Smooth muscle cell (in vitro differentiated cells): Measurements from ENCODE around the gene PKD1. TPM values are rescaled to one million over a fixed set of nuclear protein-coding genes. Genes with fewer than 3 reads are reported as not detected.
"Not testable (repeated sequence)": the region's sequence is repeated elsewhere in the genome, so short reads cannot be mapped to it uniquely, and the experiment has no call there.

ENCODE experiments used
- DNase-seq: peaks from one replicate; lab custom pipeline; 2025; ENCODE audit not compliant: unreplicated experiment; lab: John Stamatoyannopoulos, UW
- H2AFZ ChIP-seq: fragments of 200-600 bp; sonication (generic); 2 replicates; pipeline ENCODE4 v1.6.0; 2016; ENCODE audit warnings: antibody characterized with exemption, low read depth, mild to moderate bottlenecking
- H3F3A ChIP-seq: fragments of 200-600 bp; sonication (generic); 2 replicates; pipeline ENCODE4 v1.6.0; 2017; ENCODE audit warnings: antibody characterized with exemption, low read depth
- H3K27ac ChIP-seq: fragments of 200-600 bp; sonication (generic); 2 replicates; pipeline ENCODE4 v1.5.1; 2016; ENCODE audit warnings: low read depth, mild to moderate bottlenecking
- H3K27me3 ChIP-seq: fragments of 200-600 bp; sonication (generic); 2 replicates; pipeline ENCODE4 v1.6.1; 2016; ENCODE audit warnings: low read depth, mild to moderate bottlenecking
- H3K36me3 ChIP-seq: fragments of 200-600 bp; sonication (generic); 2 replicates; pipeline ENCODE4 v1.5.1; 2016; ENCODE audit warnings: low read depth
- H3K4me1 ChIP-seq: fragments of 200-600 bp; sonication (generic); 2 replicates; pipeline ENCODE4 v1.5.1; 2016; ENCODE audit warnings: low read depth
- H3K4me2 ChIP-seq: fragments of 200-600 bp; sonication (generic); 2 replicates; pipeline ENCODE4 v1.6.0; 2016; ENCODE audit warnings: mild to moderate bottlenecking
- H3K4me3 ChIP-seq: fragments of 200-600 bp; sonication (generic); 2 replicates; pipeline ENCODE4 v1.5.1; 2016; ENCODE audit warnings: mild to moderate bottlenecking
- H3K79me2 ChIP-seq: fragments of 200-600 bp; sonication (generic); 2 replicates; pipeline ENCODE4 v1.6.0; 2016; ENCODE audit warnings: low read depth, mild to moderate bottlenecking
- H3K9ac ChIP-seq: fragments of 200-600 bp; sonication (generic); 2 replicates; pipeline ENCODE4 v1.6.0; 2016; ENCODE audit warnings: low read depth
- H3K9me3 ChIP-seq: fragments of 200-600 bp; sonication (generic); replicated peaks from 2 replicates; pipeline ENCODE4 v1.5.1; 2016; ENCODE audit warnings: low read depth
- H4K20me1 ChIP-seq: fragments of 200-600 bp; sonication (generic); 2 replicates; pipeline ENCODE4 v1.6.0; 2016; ENCODE audit warnings: low read depth
- CTCF ChIP-seq: fragments of 200-600 bp; sonication (generic); IDR thresholded peaks from 2 replicates; pipeline ENCODE4 v1.5.1; 2017; ENCODE audit warnings: borderline replicate concordance, mild to moderate bottlenecking, antibody characterized with exemption; ENCODE audit not compliant: insufficient read depth, poor library complexity, severe bottlenecking
- WGBS: methylation state at CpG from one replicate; pipeline ENCODE4 v1.1.7; 2016; ENCODE audit warnings: low lambda C conversion rate; 5-methylcytosine and 5-hydroxymethylcytosine counted together
- polyA plus RNA-seq: library from polyadenylated mRNA; unstranded; fragments of >200 nt; fragmentation: Nextera tagmentation; extraction: Ambion mirVana; gene quantifications from 2 replicates; pipeline ENCODE4 v1.2.1, GENCODE V29; 2016
- total RNA-seq: library from RNA; depleted of rRNA; stranded (reverse); fragments of >200 nt; gene quantifications from 2 replicates; pipeline ENCODE4 v1.2.3, GENCODE V29; 2014

PKD1 gene
- total and polyA plus RNA-seq, 2 experiments from 2014 or later = 47.9 to 70.1 TPM

GRCh38 chr16:2105291-2105690, 30.4 kb downstream of the PKD1 start:
- not testable (repeated sequence) for H3K4me2 ChIP-seq, H3K79me2 ChIP-seq, H3K4me1 ChIP-seq, H2AFZ ChIP-seq, H4K20me1 ChIP-seq, H3F3A ChIP-seq, H3K4me3 ChIP-seq, DNase-seq, H3K36me3 ChIP-seq, H3K27ac ChIP-seq, H3K27me3 ChIP-seq, H3K9ac ChIP-seq, H3K9me3 ChIP-seq
- 96% methylated on average over 17 of the region's 21 CpGs for WGBS

- not testable (repeated sequence) for H3K4me2 ChIP-seq, H3K27ac ChIP-seq, DNase-seq, H3K9ac ChIP-seq, H3K4me3 ChIP-seq, H3K4me1 ChIP-seq, H3K36me3 ChIP-seq, H3K79me2 ChIP-seq, H3K9me3 ChIP-seq, H3F3A ChIP-seq, H3K27me3 ChIP-seq, H2AFZ ChIP-seq, H4K20me1 ChIP-seq
- WGBS = no CpG with 5 or more reads among the region's 20 CpGs
Observed at GRCh38 chr16:2104464-2104863, 31.2 kb downstream of the PKD1 start.

GRCh38 chr16:2102471-2102870, 33.2 kb downstream of the PKD1 start:
- whole genome bisulfite sequencing = 99% methylated on average over 19 of the region's 19 CpGs
- Histone ChIP-seq H3K9me3 (no peaks in the 10 kb centered on the region), H3K79me2 (no peaks in the 10 kb centered on the region), H3K4me2 (no peak overlapping the region), H3K9ac (no peak overlapping the region), H3K27me3 (no peaks in the 10 kb centered on the region), H3K36me3 (no peaks in the 10 kb centered on the region), H2AFZ (no peak overlapping the region), H3K4me3 (no peak overlapping the region), H3F3A (no peaks in the 10 kb centered on the region), H3K4me1 (no peaks in the 10 kb centered on the region), H3K27ac (no peak overlapping the region), H4K20me1 (no peaks in the 10 kb centered on the region)
- TF ChIP-seq CTCF = no peak
- no peak for DNase-seq

GRCh38 chr16:2101581-2101980, 34.1 kb downstream of the PKD1 start:
- H3K4me3 ChIP-seq, H3K4me1 ChIP-seq, H2AFZ ChIP-seq, H4K20me1 ChIP-seq, H3K27me3 ChIP-seq, H3K79me2 ChIP-seq, DNase-seq, H3K4me2 ChIP-seq, H3K27ac ChIP-seq, H3K9me3 ChIP-seq, H3K9ac ChIP-seq, H3K36me3 ChIP-seq, H3F3A ChIP-seq: not testable (repeated sequence)
- WGBS = 96% methylated on average over 12 of the region's 16 CpGs

GRCh38 chr16:2097689-2098088, 38.0 kb downstream of the PKD1 start:
- WGBS = 94% methylated on average over 14 of the region's 14 CpGs
- H3K9me3 ChIP-seq, H2AFZ ChIP-seq, H3F3A ChIP-seq, DNase-seq, H3K27ac ChIP-seq, H3K4me2 ChIP-seq, H3K4me1 ChIP-seq, H3K36me3 ChIP-seq, H3K27me3 ChIP-seq, H3K4me3 ChIP-seq, H3K79me2 ChIP-seq, H3K9ac ChIP-seq: not testable (repeated sequence)
- H4K20me1 ChIP-seq = peaks cover 15% of the 10 kb centered on the region
